HCT116 (cell line): Measurements from ENCODE around the gene ACAT2. TPM values are rescaled to one million over a fixed set of nuclear protein-coding genes. Genes with fewer than 3 reads are reported as not detected.

ENCODE experiments used
- ATAC-seq: fragments of 200-7000 bp; cut with Tn5 transposase; 2 replicates; pipeline ENCODE4 v1.9.1; 2020; ENCODE audit warnings: mild to moderate bottlenecking, moderate library complexity
- BruUV-seq: library from RNA; stranded (reverse); fragments of 400-500 nt; replicated peaks from 2 replicates; lab custom pipeline; 2021; lab: Mats Ljungman, UMichigan
- CTCF ChIA-PET: fragments of 300-600 bp; sonication (Branson Sonifier 250); formaldehyde crosslinking; loops from one replicate; lab custom pipeline; 2021; ENCODE audit warnings: antibody characterized with exemption; lab: Charles Lee
- POLR2A ChIA-PET: fragments of 300-600, 350-600 bp; sonication (Branson Sonifier 250); formaldehyde crosslinking; loops from one replicate; lab custom pipeline; 2021; ENCODE audit warnings: antibody characterized with exemption; lab: Charles Lee
- RAD21 ChIA-PET, 2 experiments: fragments of 300-600 bp; sonication (Branson Sonifier 250); formaldehyde crosslinking; loops; one replicate each; lab custom pipeline; 2023; ENCODE audit warnings: low total read pairs in 2 of 2; ENCODE audit not compliant: uncharacterized antibody in 2 of 2, unreplicated experiment in 2 of 2, low non-redundant PET in 1 of 2; lab: Charles Lee
- DNase-seq: peaks from one replicate; pipeline ENCODE4 v3.0.0-alpha.2; 2010; ENCODE audit warnings: low read depth, low spot score
- H2AFZ ChIP-seq: fragments of 200-600 bp; shearing (Covaris generic), sonication (generic); 2 replicates; pipeline ENCODE4 v1.6.1; 2017; ENCODE audit warnings: low read depth, mixed run types, mixed read lengths, antibody characterized with exemption, low read length; ENCODE audit not compliant: poor library complexity, severe bottlenecking
- H3K27ac ChIP-seq: 2 replicates; pipeline ENCODE4 v1.5.1; 2012; ENCODE audit warnings: low read depth, low read length
- H3K27me3 ChIP-seq: fragments of 200-600 bp; sonication (generic); 2 replicates; pipeline ENCODE4 v1.6.1; 2016; ENCODE audit warnings: mixed run types, low read length, mixed read lengths; ENCODE audit not compliant: insufficient read depth
- H3K36me3 ChIP-seq, 2 experiments: fragments of 200-500 bp in 1 of 2; fragments of 200-600 bp in 1 of 2; sonication (Bioruptor generic) in 1 of 2; sonication (generic) in 1 of 2; 2 replicates each; pipeline versions ENCODE4 v1.5.1 to v1.6.1; 2014 to 2016; ENCODE audit warnings: low read length in 2 of 2, inconsistent platforms in 1 of 2, mixed read lengths in 1 of 2, mixed run types in 1 of 2; ENCODE audit not compliant: insufficient read depth in 2 of 2, control insufficient read depth in 1 of 2
- H3K4me1 ChIP-seq, 2 experiments: fragments of 200-600 bp in 1 of 2; sonication (generic) in 1 of 2; 2 replicates each; pipeline versions ENCODE4 v1.5.1 to v1.6.1; 2012 to 2017; ENCODE audit warnings: low read length in 2 of 2, inconsistent platforms in 1 of 2, mild to moderate bottlenecking in 1 of 2, mixed read lengths in 1 of 2, mixed run types in 1 of 2, moderate library complexity in 1 of 2; ENCODE audit not compliant: insufficient read depth in 2 of 2, control insufficient read depth in 1 of 2
- H3K4me2 ChIP-seq: fragments of 200-600 bp; sonication (generic); 2 replicates; pipeline ENCODE4 v1.6.1; 2017; ENCODE audit warnings: mixed run types, low read length, mixed read lengths
- H3K4me3 ChIP-seq, 2 experiments: fragments of 200-600 bp in 1 of 2; sonication (generic) in 1 of 2; replicated peaks in 1 of 2; 2 replicates each; pipeline ENCODE4 v1.5.1; 2011 to 2016; ENCODE audit warnings: low read length in 2 of 2, control low read depth in 1 of 2, low read depth in 1 of 2, mild to moderate bottlenecking in 1 of 2, mixed read lengths in 1 of 2, mixed run types in 1 of 2
- H3K79me2 ChIP-seq: fragments of 200-600 bp; sonication (generic); 2 replicates; pipeline ENCODE4 v1.6.1; 2017; ENCODE audit warnings: mild to moderate bottlenecking, mixed run types, low read length, moderate library complexity, mixed read lengths; ENCODE audit not compliant: insufficient read depth
- H3K9ac ChIP-seq: fragments of 200-600 bp; sonication (generic); 2 replicates; pipeline ENCODE4 v1.6.1; 2016; ENCODE audit warnings: low read length, mixed read lengths
- H3K9me2 ChIP-seq: fragments of 200-600 bp; sonication (generic), shearing (Covaris generic); 2 replicates; pipeline ENCODE4 v1.6.1; 2017; ENCODE audit warnings: mixed run types, mild to moderate bottlenecking, moderate library complexity; ENCODE audit not compliant: insufficient read depth
- H3K9me3 ChIP-seq, 2 experiments: fragments of 200-500 bp in 1 of 2; fragments of 200-600 bp in 1 of 2; sonication (Bioruptor generic) in 1 of 2; sonication (generic) in 1 of 2; 2 replicates each; pipeline ENCODE4 v1.6.1; 2014 to 2017; ENCODE audit warnings: low read length in 2 of 2, mixed read lengths in 2 of 2, inconsistent platforms in 1 of 2, low read depth in 1 of 2, mild to moderate bottlenecking in 1 of 2, mixed run types in 1 of 2, moderate library complexity in 1 of 2; ENCODE audit not compliant: control insufficient read depth in 1 of 2, insufficient read depth in 1 of 2
- H4K20me1 ChIP-seq: fragments of 200-600 bp; sonication (generic), shearing (Covaris generic); 2 replicates; pipeline ENCODE4 v1.6.1; 2017; ENCODE audit warnings: mixed run types, mild to moderate bottlenecking, moderate library complexity; ENCODE audit not compliant: insufficient read depth
- ATF3 ChIP-seq: IDR thresholded peaks from 2 replicates; pipeline ENCODE4 v1.6.1; 2012
- CBX3 ChIP-seq: IDR thresholded peaks from 2 replicates; pipeline ENCODE4 v1.6.1; 2012; ENCODE audit warnings: low read depth
- CEBPB ChIP-seq: IDR thresholded peaks from 2 replicates; pipeline ENCODE4 v1.6.1; 2012; ENCODE audit warnings: low read depth
- CTCF ChIP-seq, 3 experiments: fragments of 200-600 bp in 1 of 3; sonication (generic) in 1 of 3; IDR thresholded peaks in 2 of 3; conservative IDR thresholded peaks in 1 of 3; 2 replicates each; pipeline ENCODE4 v1.5.1; 2012 to 2017; ENCODE audit warnings: low read depth in 2 of 3, low read length in 2 of 3, antibody characterized with exemption in 1 of 3, borderline replicate concordance in 1 of 3, control low read depth in 1 of 3, mild to moderate bottlenecking in 1 of 3, mixed read lengths in 1 of 3, mixed run types in 1 of 3, moderate library complexity in 1 of 3; ENCODE audit not compliant: insufficient read depth in 1 of 3
- EGR1 ChIP-seq: IDR thresholded peaks from 2 replicates; pipeline ENCODE4 v1.6.1; 2012; ENCODE audit warnings: low read depth
- ELF1 ChIP-seq: IDR thresholded peaks from 2 replicates; pipeline ENCODE4 v1.6.1; 2012; ENCODE audit warnings: low read depth, borderline replicate concordance
- EZH2 ChIP-seq: fragments of 200-600 bp; sonication (generic); IDR thresholded peaks from 2 replicates; pipeline ENCODE4 v1.6.1; 2017; ENCODE audit warnings: antibody characterized with exemption, mixed run types
- FOSL1 ChIP-seq: IDR thresholded peaks from 2 replicates; pipeline ENCODE4 v1.6.1; 2012; ENCODE audit warnings: low read depth
- MAX ChIP-seq: IDR thresholded peaks from 2 replicates; pipeline ENCODE4 v1.6.1; 2012
- POLR2AphosphoS5 ChIP-seq: IDR thresholded peaks from 2 replicates; pipeline ENCODE4 v1.6.1; 2011; ENCODE audit warnings: mild to moderate bottlenecking, low read depth, low read length, moderate library complexity
- REST ChIP-seq: IDR thresholded peaks from 2 replicates; pipeline ENCODE4 v1.6.1; 2012; ENCODE audit warnings: low read depth
- SP1 ChIP-seq: IDR thresholded peaks from 2 replicates; pipeline ENCODE4 v1.6.1; 2012; ENCODE audit warnings: low read depth
- SRF ChIP-seq: IDR thresholded peaks from 2 replicates; pipeline ENCODE4 v1.6.1; 2012; ENCODE audit warnings: low read depth
- TCF7L2 ChIP-seq: IDR thresholded peaks from 2 replicates; pipeline ENCODE4 v1.7.0; 2011; ENCODE audit warnings: borderline replicate concordance, inconsistent platforms; ENCODE audit not compliant: insufficient read depth, insufficient read length; ENCODE audit errors: extremely low read depth
- ZBTB33 ChIP-seq: IDR thresholded peaks from 2 replicates; pipeline ENCODE4 v1.6.1; 2011; ENCODE audit warnings: mild to moderate bottlenecking, low read length, moderate library complexity; ENCODE audit not compliant: insufficient replicate concordance; ENCODE audit errors: extremely low read depth
- ZFX ChIP-seq: fragments of 450-650 bp; IDR thresholded peaks from 2 replicates; pipeline ENCODE4 v1.6.1; 2017
- intact Hi-C: fragments of 100-400 bp; cut with micrococcal nuclease; formaldehyde crosslinking; loops from 2 replicates; pipeline ENCODE4 v1.10.0; 2022
- total RNA-seq: library from RNA; stranded (reverse); gene quantifications from one replicate; pipeline ENCODE4 v1.2.1, GENCODE V29; 2021; ENCODE audit not compliant: unreplicated experiment

ACAT2 gene
- total RNA-seq, 1 experiment from 2014 or later: 41.6 TPM

- DNase-seq: no peak
- Histone ChIP-seq H3K9ac (no peak overlapping the region), H3K4me1 (no peaks in the 10 kb centered on the region), H3K27me3 (no peaks in the 10 kb centered on the region), H3K9me2 (no peaks in the 10 kb centered on the region), H3K36me3 (no peaks in the 10 kb centered on the region), H3K27ac (no peak overlapping the region), H3K4me2 (no peak overlapping the region), H3K4me3 (no peak overlapping the region), H2AFZ (no peak overlapping the region), H3K9me3 (no peaks in the 10 kb centered on the region), H3K79me2 (no peaks in the 10 kb centered on the region), H4K20me1 (no peaks in the 10 kb centered on the region)
- no peak for TF ChIP-seq MAX
- no peak for TF ChIP-seq POLR2AphosphoS5
- TF ChIP-seq TCF7L2: no peak
- TF ChIP-seq CEBPB: no peak
- TF ChIP-seq EZH2: no peak
- no peak for TF ChIP-seq ZFX
- no peak for TF ChIP-seq ATF3
- no peak for TF ChIP-seq REST
- TF ChIP-seq SP1: no peak
- no peak for TF ChIP-seq CBX3
- TF ChIP-seq SRF: no peak
- TF ChIP-seq CTCF (IDR thresholded peaks at IDR 0.05 in 2 of 3, conservative IDR thresholded peaks at IDR 0.05 in 1 of 3; ENCODE audit: borderline replicate concordance in 1 of 3, insufficient read depth in 1 of 3, low read depth in 2 of 3, low read length in 2 of 3): no peak
- TF ChIP-seq EGR1: no peak
- TF ChIP-seq FOSL1: no peak
- no peak for TF ChIP-seq ZBTB33
- TF ChIP-seq ELF1: no peak
- no TSS peak for BruUV-seq
- ChIA-PET POLR2A (no interaction called here), CTCF (no interaction called here), RAD21 (no interaction called here)
- ATAC-seq: no peak
- intact Hi-C loops: no loop called here
Measured at GRCh38 chr6:159823953-159824352, 62.1 kb downstream of the ACAT2 start.
